NK-92 (cell line): ENCODE results near the gene GORASP2.
A peak's percentile ranks its signal among the peaks of the same experiment; 100 is the strongest.
"Not testable (repeated sequence)": the region's sequence is repeated elsewhere in the genome, so short reads cannot be mapped to it uniquely, and the experiment has no call there.

Source experiments
- DNase-seq: peaks from one replicate; lab custom pipeline; 2025; ENCODE audit not compliant: unreplicated experiment; lab: John Stamatoyannopoulos, UW

GORASP2 gene

GRCh38 chr2:170928824-170929685 lies at the start of gene GORASP2:
TSS of gene GORASP2 (plus strand) at chr2:170929253. CDS start at chr2:170929341, 88 bp downstream.
- peak; percentile 85 for DNase-seq

DNA sequence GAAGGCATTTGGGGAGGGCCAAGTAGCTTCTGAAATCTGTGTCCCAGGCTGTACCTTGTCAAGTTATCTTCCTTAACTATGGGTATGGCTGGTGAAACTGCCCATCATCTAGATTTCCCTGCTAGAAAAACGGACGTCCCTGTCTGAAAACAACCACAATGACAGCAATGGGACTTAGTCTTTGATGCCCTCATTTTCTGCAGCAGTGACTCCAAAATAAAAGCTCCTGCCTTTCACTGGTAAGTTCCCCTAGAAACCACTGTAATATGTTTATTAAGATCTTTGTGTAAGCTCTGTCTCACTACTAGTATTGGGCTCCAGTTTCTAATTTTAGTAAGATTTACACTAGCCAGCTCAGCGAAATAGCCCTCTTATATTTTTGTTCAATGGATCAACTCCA lies 47.2 kb upstream of the GORASP2 start:
- no peak for DNase-seq

DNA sequence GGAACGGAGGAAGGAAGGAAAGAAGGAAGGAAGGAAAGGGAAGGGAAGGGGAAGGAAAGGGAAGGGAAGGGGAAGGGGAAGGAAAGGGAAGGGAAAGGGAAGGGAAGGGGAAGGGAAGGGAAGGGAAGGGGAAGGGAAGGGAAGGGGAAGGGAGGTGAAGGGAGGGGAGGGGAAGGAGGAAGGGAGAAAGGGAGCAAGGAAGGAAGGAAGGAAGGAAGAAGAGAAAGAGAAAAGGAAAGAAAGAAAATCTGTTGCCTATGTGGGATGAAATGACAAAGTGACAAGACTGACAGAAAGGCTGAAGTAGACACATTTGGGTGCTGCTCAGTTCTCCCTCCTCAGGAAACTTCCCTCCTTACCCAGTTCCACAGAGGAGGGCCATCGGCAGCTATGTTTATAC lies 46.3 kb upstream of the GORASP2 start:
- DNase-seq: no peak

DNA sequence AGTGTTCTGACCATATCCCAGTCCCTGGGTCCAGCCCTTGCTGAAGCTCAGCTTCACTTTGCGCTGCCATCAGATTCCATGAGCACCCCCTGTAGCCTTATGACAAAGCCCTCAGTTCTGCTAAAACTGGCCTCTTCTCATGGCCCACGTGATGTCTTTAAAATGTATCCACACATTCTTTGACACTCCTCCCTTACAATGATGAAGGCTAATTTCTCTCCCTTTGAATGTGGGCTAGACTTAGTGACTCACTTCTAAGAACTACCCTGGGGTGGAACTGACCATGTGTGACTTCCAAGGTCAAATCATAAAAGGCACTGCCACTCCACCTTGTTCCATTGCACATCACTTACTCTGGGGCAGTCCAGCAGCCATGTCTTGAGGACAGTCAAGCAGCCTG lies 45.4 kb upstream of the GORASP2 start:
- DNase-seq: no peak

DNA sequence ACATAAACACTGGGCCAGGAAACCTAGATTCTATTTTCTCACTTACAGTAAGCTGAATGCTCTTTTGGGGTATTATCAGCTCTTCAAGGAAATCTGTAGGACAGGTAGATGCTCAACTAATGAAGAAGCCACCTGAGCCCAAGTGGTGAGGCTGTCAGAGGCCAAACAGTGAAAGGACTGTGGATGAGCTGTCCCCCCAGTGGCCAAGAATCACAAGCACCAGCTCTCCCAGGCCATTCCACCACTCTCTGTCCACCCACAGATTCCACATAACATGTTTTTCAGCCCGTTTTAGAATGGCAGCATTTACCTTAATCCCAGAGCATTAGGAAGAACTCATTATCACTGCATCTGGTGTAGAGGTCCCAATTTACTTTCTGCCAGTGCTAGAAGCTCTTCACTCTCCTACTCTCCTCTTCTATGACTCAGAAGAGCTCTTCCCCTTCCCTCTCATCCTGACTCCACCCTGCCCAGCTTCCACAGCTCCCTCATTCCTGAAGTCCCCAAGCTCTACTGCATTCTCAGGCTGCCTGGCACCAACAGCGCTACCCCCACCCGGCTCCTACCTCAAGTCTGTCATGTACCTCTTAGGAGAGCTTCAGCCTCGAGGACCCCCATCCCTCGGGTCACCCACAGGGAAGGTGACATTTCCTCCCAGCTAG lies 43.8 kb upstream of the GORASP2 start:
- DNase-seq: no peak

DNA sequence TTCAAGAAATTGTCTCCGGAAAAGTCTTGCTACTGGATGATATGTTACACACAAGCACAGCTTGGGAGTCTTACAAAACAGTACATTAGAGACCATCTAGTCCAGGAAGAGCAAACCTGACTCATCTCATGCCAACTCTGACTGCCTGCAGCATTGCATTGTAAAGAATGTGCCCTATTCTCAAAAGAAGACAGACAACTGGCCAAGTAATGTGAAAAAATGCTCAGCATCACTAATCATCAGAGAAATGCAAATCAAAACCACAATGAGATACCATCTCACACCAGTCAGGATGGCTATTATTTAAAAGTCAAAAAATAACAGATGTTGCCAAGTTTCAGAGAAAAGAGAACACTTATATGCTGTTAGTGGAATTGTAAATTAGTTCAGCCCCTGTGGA lies 42.7 kb upstream of the GORASP2 start:
- no peak for DNase-seq

DNA sequence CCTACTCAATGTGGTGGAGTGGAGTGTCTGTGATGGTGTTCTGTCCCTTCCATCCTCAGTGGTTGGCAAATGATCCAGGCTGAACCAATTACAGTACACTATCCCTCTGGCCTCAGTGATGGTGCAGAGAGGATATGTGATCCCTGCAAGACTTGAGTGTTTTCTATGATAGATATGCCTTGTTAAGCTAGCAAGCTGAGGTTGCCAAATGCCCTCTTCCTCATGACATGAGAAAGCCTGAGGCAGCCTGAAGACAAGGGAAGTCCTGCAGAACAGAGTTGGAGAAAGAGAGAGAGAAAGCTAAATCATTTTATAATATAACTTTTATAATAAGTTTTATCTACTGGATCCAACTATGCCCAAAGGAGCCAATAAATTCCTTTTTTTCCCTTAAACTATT lies 41.6 kb upstream of the GORASP2 start:
- DNase-seq: no peak

DNA sequence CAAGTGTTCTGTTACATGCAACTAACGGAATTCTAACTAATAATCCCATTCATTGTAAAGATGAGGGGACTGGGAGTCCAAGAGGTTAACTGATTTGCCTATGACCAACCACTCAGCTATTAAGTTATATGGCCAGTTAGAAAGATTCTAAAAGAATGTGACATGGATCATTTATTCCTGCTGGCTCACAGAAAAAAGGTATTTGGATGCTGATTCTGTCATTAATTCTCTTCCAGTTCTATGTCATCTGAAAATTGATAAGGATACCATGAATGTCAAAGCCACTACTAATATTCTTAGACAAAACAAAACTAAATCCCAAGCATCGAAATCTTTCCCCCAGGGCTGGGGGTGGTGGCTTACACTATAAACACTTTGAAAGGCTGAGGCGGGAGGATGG lies 41.2 kb upstream of the GORASP2 start:
- DNase-seq: no peak

- DNase-seq: no peak
Measured at GRCh38 chr2:170891893-170892292, 37.2 kb upstream of the GORASP2 start.

- DNase-seq: no peak
Measured at GRCh38 chr2:170892391-170892951, 36.6 kb upstream of the GORASP2 start.

DNA sequence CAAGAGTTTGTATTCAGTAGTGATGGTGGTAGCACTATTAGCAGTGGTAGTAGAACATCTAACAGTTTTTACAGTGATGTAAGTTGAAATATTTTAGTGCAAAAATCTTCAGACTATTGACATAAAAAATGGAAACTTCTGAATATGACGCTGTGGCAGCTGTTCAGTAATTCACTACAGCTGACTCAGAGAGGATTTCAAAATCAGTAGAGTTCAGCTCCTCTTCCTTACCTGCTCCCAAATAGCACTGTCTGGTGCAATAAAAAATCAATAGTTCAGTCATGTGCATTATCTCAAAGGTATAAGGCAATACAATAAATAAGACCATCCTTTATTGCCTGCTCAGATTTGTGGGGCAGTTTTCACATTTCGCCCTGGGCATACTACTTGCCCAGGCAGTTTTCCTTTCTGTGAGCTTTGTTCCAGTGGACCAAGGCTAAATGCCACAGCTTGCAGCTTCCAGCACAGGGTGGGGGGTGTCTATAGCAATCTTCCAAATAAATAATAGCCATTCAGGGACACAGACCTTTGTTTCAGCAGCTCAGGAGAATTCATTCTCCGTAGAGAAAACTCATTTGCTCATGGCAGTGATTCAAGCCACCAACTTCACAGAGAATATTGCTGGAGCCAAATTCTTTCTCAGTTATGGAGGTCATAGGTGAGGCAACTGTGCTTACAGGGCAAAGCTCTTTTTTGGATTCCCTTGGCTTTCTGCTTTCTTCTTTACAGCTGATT lies 33.9 kb upstream of the GORASP2 start:
- DNase-seq: no peak

- no peak for DNase-seq
Measured at GRCh38 chr2:170896622-170897021, 32.4 kb upstream of the GORASP2 start.

DNA sequence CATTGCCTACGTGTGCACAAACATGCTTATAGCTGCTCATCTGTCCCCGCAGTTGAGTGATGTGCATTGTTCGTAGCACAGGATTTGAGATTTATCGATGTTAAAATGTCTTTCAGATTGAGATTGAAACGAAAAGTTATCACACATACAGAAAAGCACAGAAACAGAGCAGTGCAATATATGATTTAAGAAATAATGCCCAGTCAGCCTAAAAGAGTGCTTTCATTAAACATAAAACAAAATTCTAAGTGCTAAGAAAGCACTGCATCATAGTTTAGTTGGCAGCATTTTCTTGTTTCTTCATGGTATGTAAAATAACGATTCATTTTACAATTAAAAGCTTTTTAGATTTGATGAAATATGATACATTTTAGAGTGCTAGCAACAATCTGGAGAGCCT lies 31.9 kb upstream of the GORASP2 start:
- no peak for DNase-seq

- no peak for DNase-seq
Measured at GRCh38 chr2:170905864-170906263, 23.2 kb upstream of the GORASP2 start.

DNA sequence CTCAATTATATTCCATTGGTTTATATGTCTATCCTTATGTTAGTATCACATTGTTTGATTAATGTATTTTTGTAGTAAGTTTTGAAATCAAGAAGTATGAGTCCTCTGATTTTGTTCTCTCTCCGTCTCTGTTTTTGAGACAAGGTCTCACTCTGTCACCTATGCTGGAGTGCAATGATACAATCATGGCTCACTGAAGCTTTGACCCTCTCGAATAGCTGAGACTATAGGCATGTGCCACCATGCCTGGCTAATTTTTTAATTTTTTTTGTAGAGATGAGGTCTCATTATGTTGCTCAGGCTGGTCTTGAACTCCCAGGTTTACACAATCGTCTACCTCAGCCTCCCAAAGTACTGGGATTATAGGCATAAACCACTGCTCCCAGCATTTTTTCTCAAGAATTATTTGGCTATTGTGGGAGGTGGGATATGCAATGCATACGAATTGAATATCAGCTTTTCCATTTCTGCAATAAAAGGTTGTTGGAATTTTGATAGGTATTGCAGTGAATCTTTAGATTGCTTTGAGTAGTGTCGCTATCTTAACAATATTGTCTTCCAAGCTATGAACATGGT lies 17.7 kb upstream of the GORASP2 start:
- no peak for DNase-seq

GRCh38 chr2:170914994-170915666 lies 13.9 kb upstream of the GORASP2 start:
- DNase-seq: not testable (repeated sequence)

- no peak for DNase-seq
Measured at GRCh38 chr2:170917219-170917913, 11.7 kb upstream of the GORASP2 start.

- DNase-seq: no peak
Measured at GRCh38 chr2:170917957-170918356, 11.1 kb upstream of the GORASP2 start.

DNA sequence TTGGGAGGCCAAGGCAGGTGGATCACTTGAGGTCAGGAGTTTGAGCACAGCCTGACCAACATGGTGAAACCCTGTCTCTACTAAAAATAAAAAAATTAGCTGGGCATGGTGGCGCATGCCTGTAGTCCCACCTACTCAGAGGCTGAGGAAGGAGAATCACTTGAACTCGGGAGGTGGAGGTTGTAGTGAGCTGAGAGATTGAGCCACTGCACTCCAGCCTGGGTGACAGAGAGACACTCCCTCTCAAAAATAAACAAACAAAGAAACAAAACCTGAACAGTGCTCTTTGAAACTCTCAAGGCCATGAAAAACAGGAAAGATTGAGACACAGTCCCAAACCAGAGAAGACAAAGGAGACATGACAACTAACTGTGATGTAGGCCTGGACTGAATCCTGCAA lies 7.2 kb upstream of the GORASP2 start:
- not testable (repeated sequence) for DNase-seq
